H9 (cell line): ENCODE data around the gene PTTG1. TPM values are rescaled to one million over a fixed set of nuclear protein-coding genes. Genes with fewer than 3 reads are reported as not detected.

Source experiments
- DNase-seq: peaks from one replicate; pipeline ENCODE4 v3.0.0-alpha.2; 2017
- H2AFZ ChIP-seq: one replicate; pipeline ENCODE4 v1.6.1; 2013; ENCODE audit warnings: mild to moderate bottlenecking, low read length, control low read depth, moderate library complexity
- H2AK5ac ChIP-seq: 2 replicates; pipeline ENCODE4 v1.6.1; 2013; ENCODE audit warnings: low read length, control low read depth, mixed read lengths; ENCODE audit not compliant: insufficient read length
- H2BK120ac ChIP-seq: one replicate; pipeline ENCODE4 v1.6.1; 2013; ENCODE audit warnings: low read depth, mild to moderate bottlenecking, low read length, control low read depth, inconsistent platforms; ENCODE audit not compliant: poor library complexity, severe bottlenecking
- H2BK12ac ChIP-seq: 2 replicates; pipeline ENCODE4 v1.6.1; 2013; ENCODE audit warnings: low read length, control low read depth, mixed read lengths, low read depth; ENCODE audit not compliant: insufficient read length
- H2BK15ac ChIP-seq: 2 replicates; pipeline ENCODE4 v1.6.1; 2013; ENCODE audit warnings: low read depth, low read length, control low read depth
- H2BK20ac ChIP-seq: one replicate; pipeline ENCODE4 v1.6.1; 2013; ENCODE audit warnings: low read depth, mild to moderate bottlenecking, low read length, control low read depth, inconsistent platforms; ENCODE audit not compliant: poor library complexity, severe bottlenecking
- H2BK5ac ChIP-seq: 2 replicates; pipeline ENCODE4 v1.6.1; 2013; ENCODE audit warnings: low read length, control low read depth, mixed read lengths; ENCODE audit not compliant: insufficient read length
- H3K14ac ChIP-seq: 2 replicates; pipeline ENCODE4 v1.6.1; 2013; ENCODE audit warnings: low read length, control low read depth; ENCODE audit not compliant: insufficient read depth
- H3K18ac ChIP-seq: 2 replicates; pipeline ENCODE4 v1.6.1; 2013; ENCODE audit warnings: low read depth, mild to moderate bottlenecking, mixed read lengths, low read length, control low read depth; ENCODE audit not compliant: insufficient read length
- H3K23ac ChIP-seq: 2 replicates; pipeline ENCODE4 v1.6.1; 2013; ENCODE audit warnings: low read length, control low read depth, mixed read lengths, low read depth; ENCODE audit not compliant: insufficient read length
- H3K23me2 ChIP-seq: 2 replicates; pipeline ENCODE4 v1.6.1; 2013; ENCODE audit warnings: low read depth, mild to moderate bottlenecking, mixed read lengths, low read length, control low read depth; ENCODE audit not compliant: insufficient read length, poor library complexity, severe bottlenecking
- H3K27ac ChIP-seq: 2 replicates; pipeline ENCODE4 v1.5.1; 2013; ENCODE audit warnings: low read length, control low read depth, mixed read lengths, low read depth; ENCODE audit not compliant: insufficient read length
- H3K27me3 ChIP-seq: 2 replicates; pipeline ENCODE4 v1.6.1; 2013; ENCODE audit warnings: low read length, control low read depth, inconsistent platforms; ENCODE audit not compliant: insufficient read depth
- H3K4ac ChIP-seq: 2 replicates; pipeline ENCODE4 v1.6.1; 2013; ENCODE audit warnings: low read depth, mild to moderate bottlenecking, control low read depth, inconsistent platforms, low read length, moderate library complexity
- H3K4me1 ChIP-seq: 2 replicates; pipeline ENCODE4 v1.6.1; 2013; ENCODE audit warnings: low read length, control low read depth, inconsistent platforms; ENCODE audit not compliant: insufficient read depth
- H3K4me2 ChIP-seq: 2 replicates; pipeline ENCODE4 v1.6.1; 2013; ENCODE audit warnings: low read length, control low read depth, mixed read lengths; ENCODE audit not compliant: insufficient read length, insufficient read depth
- H3K56ac ChIP-seq: 2 replicates; pipeline ENCODE4 v1.6.1; 2013; ENCODE audit warnings: low read depth, mild to moderate bottlenecking, mixed read lengths, low read length, control low read depth; ENCODE audit not compliant: insufficient read length
- H3K79me1 ChIP-seq: 2 replicates; pipeline ENCODE4 v1.6.1; 2013; ENCODE audit warnings: low read depth, mild to moderate bottlenecking, moderate library complexity, low read length, control low read depth, inconsistent platforms; ENCODE audit not compliant: insufficient read depth, poor library complexity, severe bottlenecking
- H3K79me2 ChIP-seq: 2 replicates; pipeline ENCODE4 v1.6.1; 2013; ENCODE audit warnings: low read length, control low read depth, inconsistent platforms; ENCODE audit not compliant: insufficient read depth
- H3K9ac ChIP-seq: 2 replicates; pipeline ENCODE4 v1.6.1; 2013; ENCODE audit warnings: low read length, control low read depth, mixed read lengths; ENCODE audit not compliant: insufficient read length; ENCODE audit errors: extremely low read depth
- H3K9me3 ChIP-seq: one replicate; pipeline ENCODE4 v1.6.1; 2013; ENCODE audit warnings: low read depth, low read length, inconsistent platforms; ENCODE audit not compliant: control insufficient read depth
- H3T11ph ChIP-seq: one replicate; pipeline ENCODE4 v1.6.1; 2013; ENCODE audit warnings: mild to moderate bottlenecking, low read length, control low read depth, inconsistent platforms
- H4K20me1 ChIP-seq: one replicate; pipeline ENCODE4 v1.6.1; 2013; ENCODE audit not compliant: control insufficient read depth, insufficient read length, insufficient read depth
- H4K5ac ChIP-seq: 2 replicates; pipeline ENCODE4 v1.6.1; 2013; ENCODE audit warnings: low read depth, mild to moderate bottlenecking, mixed read lengths, low read length, control low read depth; ENCODE audit not compliant: insufficient read length
- H4K8ac ChIP-seq: replicated peaks from 2 replicates; pipeline ENCODE4 v1.6.1; 2013; ENCODE audit warnings: low read length, control low read depth, mixed read lengths, low read depth; ENCODE audit not compliant: insufficient read length
- H4K91ac ChIP-seq: 2 replicates; pipeline ENCODE4 v1.6.1; 2013; ENCODE audit warnings: low read depth, mild to moderate bottlenecking, moderate library complexity, mixed read lengths, low read length, control low read depth; ENCODE audit not compliant: insufficient read length
- H3K27ac Mint-ChIP-seq, 3 experiments: 2 replicates in 2 of 3; 3 replicates in 1 of 3; pipeline ENCODE4 v1.8.0; 2020 to 2021; ENCODE audit warnings: mixed read lengths in 3 of 3, mild to moderate bottlenecking in 1 of 3, moderate library complexity in 1 of 3
- H3K27me3 Mint-ChIP-seq: 2 replicates; pipeline ENCODE4 v1.8.0; 2021; ENCODE audit warnings: low read depth, mild to moderate bottlenecking, moderate library complexity, mixed read lengths
- H3K36me3 Mint-ChIP-seq, 3 experiments: 2 replicates in 2 of 3; 3 replicates in 1 of 3; pipeline ENCODE4 v1.8.0; 2020 to 2021; ENCODE audit warnings: low read depth in 3 of 3, mixed read lengths in 3 of 3; ENCODE audit not compliant: insufficient read depth in 1 of 3
- H3K4me1 Mint-ChIP-seq, 2 experiments: 2 replicates each; pipeline ENCODE4 v1.8.0; 2020; ENCODE audit warnings: mixed read lengths in 2 of 2
- H3K4me3 Mint-ChIP-seq, 2 experiments: 2 replicates in 1 of 2; 3 replicates in 1 of 2; pipeline ENCODE4 v1.8.0; 2020 to 2021; ENCODE audit warnings: mild to moderate bottlenecking in 2 of 2, mixed read lengths in 2 of 2, moderate library complexity in 1 of 2
- H3K9me3 Mint-ChIP-seq, 2 experiments: 2 replicates in 1 of 2; 3 replicates in 1 of 2; pipeline ENCODE4 v1.8.0; 2020; ENCODE audit warnings: mild to moderate bottlenecking in 2 of 2, mixed read lengths in 2 of 2, moderate library complexity in 1 of 2
- WGBS: extraction: QIAGEN DNeasy Blood & Tissue Kit; methylation state at CpG from one replicate; pipeline ENCODE4 v1.1.7; 2013; ENCODE audit warnings: missing lambda C conversion rate, low lambda C conversion rate, mixed read lengths; ENCODE audit not compliant: insufficient read length; ENCODE audit errors: extremely low coverage; 5-methylcytosine and 5-hydroxymethylcytosine counted together
- total RNA-seq: library from RNA; stranded (reverse); gene quantifications from 2 replicates; pipeline ENCODE4 v1.2.1, GENCODE V29; 2021
- TF ChIP-seq, protein P1 (sequence below): fragments of 200-600 bp; sonication (generic); conservative IDR thresholded peaks from 3 replicates; pipeline ENCODE4 v1.8.0; 2021; ENCODE audit warnings: antibody characterized with exemption, mild to moderate bottlenecking

Gene PTTG1
- total RNA-seq, 1 experiment from 2014 or later, result 279 TPM

DNA sequence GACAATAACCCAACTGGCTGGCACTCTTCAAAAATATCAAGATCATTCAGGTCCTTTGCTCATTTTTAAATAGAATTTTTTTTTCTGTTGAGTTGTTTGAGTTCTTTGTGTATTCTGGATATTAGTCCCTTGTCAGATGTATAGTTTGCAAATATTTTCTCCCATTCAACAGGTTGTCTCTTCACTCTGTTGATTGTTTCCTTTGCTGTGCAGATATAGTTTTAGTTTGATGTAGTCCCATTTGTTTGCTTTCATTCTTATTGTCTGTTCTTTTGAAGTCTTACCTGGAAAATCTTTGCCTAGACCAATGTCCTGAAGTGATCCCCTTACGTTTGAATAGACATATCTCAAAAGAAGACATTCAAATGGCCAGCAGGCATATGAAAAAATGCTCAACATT, 22.8 kb downstream of the PTTG1 start:
- Histone ChIP-seq H3K18ac (no peak overlapping the region), H4K91ac (no peak overlapping the region), H3K23ac (no peak overlapping the region), H3K27ac (no peak overlapping the region), H3T11ph (no peak overlapping the region), H4K5ac (no peak overlapping the region), H3K4me2 (no peak overlapping the region), H2AFZ (no peak overlapping the region), H2BK12ac (no peak overlapping the region), H2AK5ac (no peak overlapping the region), H2BK120ac (no peak overlapping the region), H3K27me3 (no peaks in the 10 kb centered on the region), H3K9ac (no peak overlapping the region), H4K20me1 (no peaks in the 10 kb centered on the region), H4K8ac (no peak overlapping the region), H3K79me2 (no peaks in the 10 kb centered on the region), H2BK15ac (no peak overlapping the region), H3K79me1 (no peaks in the 10 kb centered on the region), H3K14ac (no peak overlapping the region), H3K4ac (no peak overlapping the region), H2BK5ac (no peak overlapping the region), H3K23me2 (no peaks in the 10 kb centered on the region), H3K9me3 (no peaks in the 10 kb centered on the region), H3K56ac (no peak overlapping the region), H2BK20ac (no peak overlapping the region), H3K4me1 (no peaks in the 10 kb centered on the region; the same call in 1 of the 2 replicates)
- H3K27ac Mint-ChIP-seq, result no peak overlapping the region
- peaks cover 2 to 6% of the 10 kb centered on the region in 2 experiments; a peak in 4 of 5 replicates for H3K9me3 Mint-ChIP-seq
- peaks cover 0 to 2% (median 0%) of the 10 kb centered on the region in 3 experiments; a peak in 1 of 7 replicates for H3K36me3 Mint-ChIP-seq
- no CpG with 5 or more reads among the region's 1 CpG for WGBS
- H3K4me3 Mint-ChIP-seq, result no peak overlapping the region
- DNase-seq, result no peak
- peaks cover 6% of the 10 kb centered on the region for H3K27me3 Mint-ChIP-seq
- TF ChIP-seq, protein P1, sequence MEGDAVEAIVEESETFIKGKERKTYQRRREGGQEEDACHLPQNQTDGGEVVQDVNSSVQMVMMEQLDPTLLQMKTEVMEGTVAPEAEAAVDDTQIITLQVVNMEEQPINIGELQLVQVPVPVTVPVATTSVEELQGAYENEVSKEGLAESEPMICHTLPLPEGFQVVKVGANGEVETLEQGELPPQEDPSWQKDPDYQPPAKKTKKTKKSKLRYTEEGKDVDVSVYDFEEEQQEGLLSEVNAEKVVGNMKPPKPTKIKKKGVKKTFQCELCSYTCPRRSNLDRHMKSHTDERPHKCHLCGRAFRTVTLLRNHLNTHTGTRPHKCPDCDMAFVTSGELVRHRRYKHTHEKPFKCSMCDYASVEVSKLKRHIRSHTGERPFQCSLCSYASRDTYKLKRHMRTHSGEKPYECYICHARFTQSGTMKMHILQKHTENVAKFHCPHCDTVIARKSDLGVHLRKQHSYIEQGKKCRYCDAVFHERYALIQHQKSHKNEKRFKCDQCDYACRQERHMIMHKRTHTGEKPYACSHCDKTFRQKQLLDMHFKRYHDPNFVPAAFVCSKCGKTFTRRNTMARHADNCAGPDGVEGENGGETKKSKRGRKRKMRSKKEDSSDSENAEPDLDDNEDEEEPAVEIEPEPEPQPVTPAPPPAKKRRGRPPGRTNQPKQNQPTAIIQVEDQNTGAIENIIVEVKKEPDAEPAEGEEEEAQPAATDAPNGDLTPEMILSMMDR, result no peak
- peaks cover 12% of the 10 kb centered on the region in 2 experiments for H3K4me1 Mint-ChIP-seq
